Measurements from ENCODE around the gene SFMBT1.

- no peak for TF ChIP-seq CTCF (IDR thresholded peaks at IDR 0.05; ENCODE audit: borderline replicate concordance, extremely low read depth, low read length, poor library complexity, severe bottlenecking)
- no peak for TF ChIP-seq EZH2 (IDR thresholded peaks at IDR 0.05; ENCODE audit: borderline replicate concordance, low read depth, low read length, severe bottlenecking)
These were observed 171.6 kb downstream of the SFMBT1 start for GRCh38 chr3:52874160-52874701.

Data from DND-41 (cell line).